Fibroblast of lung (primary cell): ENCODE data around the gene TBC1D9. TPM values are rescaled to one million over a fixed set of nuclear protein-coding genes. Genes with fewer than 3 reads are reported as not detected.
"Not testable (repeated sequence)": the region's sequence is repeated elsewhere in the genome, so short reads cannot be mapped to it uniquely, and the experiment has no call there.

Experiments
- DNase-seq, 2 donors: peaks; one replicate each; pipeline versions ENCODE4 v3.0.0 to v3.0.0-alpha.2; 2010; ENCODE audit warnings: low read depth in 2 of 2
- H2AFZ ChIP-seq: 2 replicates; pipeline ENCODE4 v1.5.1; 2012; ENCODE audit warnings: low read length, control low read depth, inconsistent platforms
- H3K27ac ChIP-seq: 2 replicates; pipeline ENCODE4 v1.5.1; 2011; ENCODE audit warnings: low read length, control low read depth; ENCODE audit not compliant: insufficient read depth
- H3K27me3 ChIP-seq: 2 replicates; pipeline ENCODE4 v1.5.1; 2011; ENCODE audit warnings: mild to moderate bottlenecking, low read length; ENCODE audit not compliant: control insufficient read depth, insufficient read depth
- H3K36me3 ChIP-seq: 2 replicates; pipeline ENCODE4 v1.5.1; 2011; ENCODE audit warnings: low read length; ENCODE audit not compliant: control insufficient read depth, insufficient read depth
- H3K4me1 ChIP-seq: 2 replicates; pipeline ENCODE4 v1.5.1; 2011; ENCODE audit warnings: low read length; ENCODE audit not compliant: control insufficient read depth, insufficient read depth; ENCODE audit errors: extremely low read depth
- H3K4me2 ChIP-seq: 2 replicates; pipeline ENCODE4 v1.5.1; 2011; ENCODE audit warnings: low read length, control low read depth; ENCODE audit not compliant: insufficient read depth; ENCODE audit errors: extremely low read depth
- H3K4me3 ChIP-seq, 4 experiments: fragments of 200-600 bp in 1 of 4; sonication (generic) in 1 of 4; replicated peaks in 1 of 4; 2 replicates each; pipeline ENCODE4 v1.5.1; 2011 to 2016; ENCODE audit warnings: low read length in 4 of 4, low read depth in 3 of 4, mild to moderate bottlenecking in 3 of 4, control low read depth in 2 of 4, inconsistent platforms in 1 of 4, mixed read lengths in 1 of 4; ENCODE audit not compliant: insufficient read depth in 1 of 4; ENCODE audit errors: control extremely low read depth in 1 of 4
- H3K79me2 ChIP-seq: 2 replicates; pipeline ENCODE4 v1.5.1; 2012; ENCODE audit warnings: mild to moderate bottlenecking, low read length, inconsistent platforms; ENCODE audit not compliant: control insufficient read depth, insufficient read depth
- H3K9ac ChIP-seq: 2 replicates; pipeline ENCODE4 v1.5.1; 2011; ENCODE audit warnings: mild to moderate bottlenecking, low read length, control low read depth; ENCODE audit not compliant: insufficient read depth
- H3K9me3 ChIP-seq: 2 replicates; pipeline ENCODE4 v1.5.1; 2012; ENCODE audit warnings: low read depth, low read length; ENCODE audit not compliant: control insufficient read depth, insufficient read depth
- H4K20me1 ChIP-seq: 2 replicates; pipeline ENCODE4 v1.5.1; 2011; ENCODE audit warnings: low read length; ENCODE audit not compliant: control insufficient read depth, insufficient read depth; ENCODE audit errors: extremely low read depth
- CTCF ChIP-seq, 2 donors: IDR thresholded peaks in 1 of 2; conservative IDR thresholded peaks in 1 of 2; 1 replicate in 1 of 2; 2 replicates in 1 of 2; pipeline ENCODE4 v1.5.1; 2011 to 2012; ENCODE audit warnings: low read length in 2 of 2, control low read depth in 1 of 2, inconsistent platforms in 1 of 2, low read depth in 1 of 2, mild to moderate bottlenecking in 1 of 2
- EZH2 ChIP-seq: IDR thresholded peaks from 2 replicates; pipeline ENCODE4 v1.5.1; 2012; ENCODE audit warnings: low read length, control low read depth, mild to moderate bottlenecking; ENCODE audit errors: missing control alignments
- polyA plus RNA-seq, 2 donors: library from polyadenylated mRNA; depleted of rRNA in 1 of 2; stranded (reverse) in 1 of 2; unstranded in 1 of 2; fragments of >200 nt; gene quantifications; 2 replicates each; pipeline ENCODE4 v1.2.1, GENCODE V29; 2011 to 2012; ENCODE audit warnings: missing spikeins in 1 of 2
- total RNA-seq: library from RNA; depleted of rRNA; stranded (reverse); fragments of >200 nt; gene quantifications from 2 replicates; pipeline ENCODE4 v1.2.1, GENCODE V29; 2014

TBC1D9 gene
- total and polyA plus RNA-seq, 2 donors (not counting 1 experiment from before 2014, with no cell fraction given) = 18.6 to 36.3 TPM

- Histone ChIP-seq H3K9me3 (no peaks in the 10 kb centered on the region), H3K36me3 (no peaks in the 10 kb centered on the region), H3K27ac (no peak overlapping the region), H3K79me2 (peaks cover 8% of the 10 kb centered on the region), H3K4me2 (no peak overlapping the region), H4K20me1 (no peaks in the 10 kb centered on the region), H2AFZ (no peak overlapping the region), H3K27me3 (no peaks in the 10 kb centered on the region), H3K4me1 (no peaks in the 10 kb centered on the region), H3K4me3 (no peak overlapping the region), H3K9ac (no peak overlapping the region)
- TF ChIP-seq CTCF (conservative IDR thresholded peaks at IDR 0.05 in 1 of 2, IDR thresholded peaks at IDR 0.05 in 1 of 2; ENCODE audit: low read depth in 1 of 2, low read length in 2 of 2) (no peak), EZH2 (no peak)
- DNase-seq = no peak
These were observed 8.0 kb downstream of the TBC1D9 start for GRCh38 chr4:140748171-140748570.

- not testable (repeated sequence) for H4K20me1 ChIP-seq, H3K9ac ChIP-seq, H3K9me3 ChIP-seq, H3K36me3 ChIP-seq, H3K4me2 ChIP-seq, H3K79me2 ChIP-seq, H2AFZ ChIP-seq, H3K4me1 ChIP-seq, H3K4me3 ChIP-seq, DNase-seq, H3K27me3 ChIP-seq, H3K27ac ChIP-seq
These were observed 9.6 kb downstream of the TBC1D9 start for GRCh38 chr4:140746546-140746945.

- no peak overlapping the region for H2AFZ ChIP-seq
- H3K27ac ChIP-seq = no peak overlapping the region
- no peaks in the 10 kb centered on the region for H3K36me3 ChIP-seq
- H3K9ac ChIP-seq = no peak overlapping the region
- H3K9me3 ChIP-seq = no peaks in the 10 kb centered on the region
- no peak for TF ChIP-seq EZH2
- no peak for TF ChIP-seq CTCF (conservative IDR thresholded peaks at IDR 0.05 in 1 of 2, IDR thresholded peaks at IDR 0.05 in 1 of 2; ENCODE audit: low read depth in 1 of 2, low read length in 2 of 2)
- no peak for DNase-seq
- no peak overlapping the region for H3K4me3 ChIP-seq
- H3K27me3 ChIP-seq = no peaks in the 10 kb centered on the region
- no peak overlapping the region for H3K4me2 ChIP-seq
- H4K20me1 ChIP-seq = no peaks in the 10 kb centered on the region
- no peaks in the 10 kb centered on the region for H3K79me2 ChIP-seq
- no peaks in the 10 kb centered on the region for H3K4me1 ChIP-seq
These were observed 11.8 kb downstream of the TBC1D9 start for GRCh38 chr4:140744421-140744820.
